HG03060 (cell line): Measurements from ENCODE around the gene BTBD6.

Experiments
- ATAC-seq: cut with Tn5 transposase; IDR thresholded peaks from one replicate; pipeline ENCODE4 v1.9.1; 2021; ENCODE audit warnings: low read depth, moderate number of reproducible peaks; ENCODE audit not compliant: unreplicated experiment

BTBD6 gene

DNA sequence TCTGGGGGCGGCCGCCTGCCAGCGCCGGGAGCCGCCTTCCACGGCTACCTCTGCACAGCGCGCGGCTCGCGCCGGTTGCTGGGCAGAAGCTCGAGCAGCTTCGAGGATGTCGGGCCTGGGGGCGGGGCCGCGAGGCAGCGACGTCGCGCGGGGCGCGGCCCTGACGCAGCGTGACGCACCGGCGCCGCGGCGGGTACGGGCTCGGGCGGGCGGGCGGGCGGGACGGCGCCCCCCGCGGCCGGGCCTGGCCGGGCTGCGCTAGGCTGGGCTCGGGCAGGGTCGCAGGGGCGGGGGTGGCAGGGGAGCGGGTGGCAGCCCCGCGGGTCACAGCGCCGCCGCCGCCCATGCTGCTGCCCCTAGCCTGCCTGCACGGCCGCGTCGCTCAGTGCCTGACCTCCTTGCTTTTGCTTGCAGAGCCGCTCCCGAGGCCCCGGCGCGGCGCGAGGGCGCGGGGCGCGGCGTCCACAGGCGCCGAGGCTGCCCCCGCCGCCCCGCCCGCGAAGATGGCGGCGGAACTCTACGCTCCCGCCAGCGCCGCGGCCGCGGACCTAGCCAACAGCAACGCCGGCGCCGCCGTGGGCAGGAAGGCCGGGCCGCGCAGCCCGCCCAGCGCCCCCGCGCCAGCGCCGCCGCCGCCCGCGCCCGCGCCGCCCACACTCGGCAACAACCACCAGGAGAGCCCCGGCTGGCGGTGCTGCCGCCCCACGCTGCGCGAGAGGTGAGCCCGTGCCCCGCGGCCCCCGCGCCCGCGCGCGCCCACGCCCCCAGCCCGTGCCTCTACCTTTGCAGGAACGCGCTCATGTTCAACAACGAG, at the start of gene BTBD6:
Gene BTBD6 (plus strand): TSS at position 166 of the 814 bp plus-strand sequence. CDS start 179 bp downstream, at position 345.
- peak; percentile 54 for ATAC-seq

DNA sequence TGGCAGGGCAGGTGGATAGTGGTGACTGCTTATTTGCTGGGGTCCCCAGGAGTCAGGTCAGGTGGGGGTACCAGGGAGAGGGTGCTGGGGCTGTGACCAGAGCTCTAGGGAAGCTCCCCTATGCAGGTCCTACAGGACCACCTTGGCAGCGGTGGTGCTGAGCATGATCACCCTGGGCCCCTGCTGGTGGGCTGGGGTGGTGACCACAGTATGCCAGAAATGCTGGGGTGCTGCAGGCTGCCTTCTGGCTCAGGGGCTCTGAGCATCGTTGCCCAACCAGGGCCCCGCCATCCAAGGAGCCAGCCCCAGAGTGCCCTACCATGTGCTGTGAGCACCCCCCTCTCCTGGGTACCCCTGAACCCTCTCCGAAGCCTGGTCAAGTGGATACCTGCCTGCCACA, 49.7 kb upstream of the BTBD6 start:
- ATAC-seq: no peak

DNA sequence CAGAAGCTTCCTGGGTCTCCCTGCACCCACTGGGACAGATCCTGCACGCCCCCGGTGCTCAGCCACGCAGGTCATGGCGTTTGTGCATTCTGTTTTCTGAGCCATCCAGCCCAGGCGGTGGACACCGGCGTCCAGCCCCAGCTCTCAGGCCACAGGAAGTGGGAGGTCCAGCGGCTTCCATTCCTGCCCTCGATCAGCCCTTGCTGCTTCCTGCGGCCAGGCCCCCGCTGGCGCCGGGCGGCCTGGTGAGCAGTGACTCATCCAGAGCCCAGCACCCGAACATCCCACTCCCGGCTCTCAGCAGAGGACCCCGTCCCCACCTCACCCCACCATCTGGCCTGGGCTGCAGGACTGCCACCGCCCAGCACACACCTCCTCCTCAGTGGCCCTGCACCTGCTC, 49.2 kb upstream of the BTBD6 start:
- ATAC-seq: no peak

DNA sequence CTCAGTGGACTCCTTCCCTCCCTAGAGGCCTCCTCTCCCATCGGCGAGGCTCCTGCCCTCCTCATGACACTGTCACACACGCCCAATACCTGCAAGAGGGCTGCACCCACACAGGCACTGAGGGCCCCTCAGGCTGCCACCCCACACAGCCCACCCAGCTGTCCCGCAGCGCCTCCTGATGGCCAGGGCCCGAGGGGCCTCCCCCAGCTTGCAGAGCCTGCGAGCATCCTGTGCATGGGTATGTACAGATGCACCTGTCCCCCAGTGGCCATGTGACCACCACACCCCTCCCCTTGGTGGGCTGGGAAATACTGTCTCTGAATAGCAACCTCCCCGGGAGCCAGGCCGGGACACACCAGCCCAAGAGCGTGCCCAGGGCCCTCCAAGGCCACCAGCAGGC, 48.3 kb upstream of the BTBD6 start:
- ATAC-seq: no peak

DNA sequence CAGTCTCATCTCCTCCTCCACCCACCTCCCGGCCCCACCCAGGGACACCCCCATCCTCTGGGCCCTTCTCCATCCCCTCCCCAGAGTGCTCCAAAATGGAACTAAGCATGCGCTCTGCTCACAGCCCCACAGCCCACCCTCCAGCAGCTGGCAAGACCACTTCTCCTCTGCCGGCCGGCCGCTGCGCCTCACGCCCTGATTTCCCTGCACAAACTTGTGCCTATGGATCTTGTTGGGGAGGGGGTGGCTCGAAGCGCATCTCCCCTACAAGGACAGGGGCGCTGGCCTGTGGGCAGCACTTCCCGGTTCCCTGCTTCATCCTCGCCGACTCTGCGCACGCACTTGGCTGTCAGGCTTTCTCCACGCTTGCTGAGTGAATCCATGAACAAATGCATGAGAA, 47.7 kb upstream of the BTBD6 start:
- no peak for ATAC-seq

DNA sequence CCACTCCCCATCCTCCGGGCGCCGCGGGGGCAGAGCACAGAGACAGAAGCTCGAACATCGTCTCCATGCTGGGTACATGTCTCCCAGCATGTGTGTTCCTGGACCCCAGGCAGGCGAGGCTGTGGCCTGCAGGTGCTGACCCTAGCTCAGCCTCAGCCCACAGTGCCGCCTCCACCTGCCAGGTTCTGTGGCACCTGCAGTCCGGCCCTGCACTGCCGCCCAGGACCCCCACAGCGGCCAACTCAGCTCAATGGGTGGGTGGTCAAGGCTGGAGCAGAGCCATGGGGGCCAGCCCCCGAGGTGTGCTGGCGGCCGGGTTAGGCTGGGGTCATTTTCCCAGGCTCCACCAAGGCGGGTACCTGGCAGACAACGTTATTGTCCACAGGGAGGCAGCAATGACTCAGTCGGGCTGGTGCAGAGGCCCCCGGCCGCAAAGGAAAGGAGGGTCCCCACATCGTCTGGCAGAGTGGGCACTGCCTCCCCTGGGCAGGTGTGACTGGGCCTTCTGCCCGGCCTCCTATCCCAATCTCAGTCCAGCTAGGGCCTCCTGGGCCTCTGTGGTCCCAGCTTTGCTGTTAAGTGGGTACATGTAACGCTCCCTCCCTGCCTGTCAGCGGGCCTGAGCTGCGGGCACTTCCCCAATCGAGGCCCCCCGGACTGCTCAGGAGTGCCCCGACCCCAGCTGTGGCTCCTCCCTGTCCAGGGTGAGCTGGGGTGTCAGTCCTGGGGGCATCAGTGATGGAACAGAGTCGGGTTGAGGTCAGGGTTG, 47.0 kb upstream of the BTBD6 start:
- ATAC-seq: no peak

DNA sequence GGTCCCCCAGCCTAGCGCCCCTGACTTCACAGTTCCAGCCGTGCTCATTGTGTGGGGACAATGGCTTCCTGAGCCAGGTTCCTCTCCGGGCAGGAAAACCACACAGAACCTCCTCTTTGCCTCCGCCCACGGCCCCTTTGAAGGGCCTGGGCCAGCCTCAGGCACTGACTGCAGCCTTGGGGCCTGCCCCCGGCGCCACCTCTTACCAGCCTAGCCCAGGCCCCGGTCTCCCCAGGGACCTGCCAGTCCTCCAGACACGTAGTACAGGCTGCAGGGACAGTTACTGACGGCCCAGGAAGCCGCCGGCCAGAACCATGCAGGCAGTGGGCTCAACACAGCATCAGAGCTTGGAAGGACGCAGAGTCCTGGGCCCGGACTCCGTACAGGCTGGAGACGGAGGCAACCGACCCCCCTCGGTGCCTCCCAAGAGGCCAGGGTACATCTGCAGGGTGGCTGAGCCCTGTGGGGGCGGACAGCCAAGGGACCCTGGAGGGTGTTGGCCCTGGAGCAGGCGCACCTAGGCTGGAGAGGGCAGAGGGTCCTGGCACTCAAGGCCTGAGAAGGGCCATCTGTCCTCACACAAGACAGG, 46.3 kb upstream of the BTBD6 start:
- no peak for ATAC-seq

DNA sequence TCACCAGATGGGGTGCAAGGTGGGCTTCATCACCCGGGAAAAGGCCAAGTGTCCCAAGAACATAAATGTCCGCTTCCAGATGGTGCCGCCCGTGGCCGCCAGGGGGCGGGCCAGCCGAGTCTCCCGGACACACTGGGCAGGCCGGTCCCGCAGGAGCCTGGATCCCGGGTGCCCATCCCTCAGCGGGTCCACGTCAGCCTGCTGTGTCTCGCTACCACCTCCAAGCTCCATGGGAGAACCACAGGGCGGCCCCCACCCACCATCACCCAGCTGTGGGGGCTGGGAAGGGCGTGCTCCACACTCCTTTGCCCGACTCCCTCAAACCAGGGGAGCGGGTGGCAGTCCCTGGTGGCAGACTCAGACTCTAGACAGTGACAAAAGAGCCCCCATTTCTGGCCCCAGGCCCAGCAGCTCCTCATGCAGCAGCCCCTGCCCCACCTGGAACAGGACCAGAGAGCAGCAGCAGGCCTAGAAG, 45.2 kb upstream of the BTBD6 start:
- ATAC-seq: no peak

DNA sequence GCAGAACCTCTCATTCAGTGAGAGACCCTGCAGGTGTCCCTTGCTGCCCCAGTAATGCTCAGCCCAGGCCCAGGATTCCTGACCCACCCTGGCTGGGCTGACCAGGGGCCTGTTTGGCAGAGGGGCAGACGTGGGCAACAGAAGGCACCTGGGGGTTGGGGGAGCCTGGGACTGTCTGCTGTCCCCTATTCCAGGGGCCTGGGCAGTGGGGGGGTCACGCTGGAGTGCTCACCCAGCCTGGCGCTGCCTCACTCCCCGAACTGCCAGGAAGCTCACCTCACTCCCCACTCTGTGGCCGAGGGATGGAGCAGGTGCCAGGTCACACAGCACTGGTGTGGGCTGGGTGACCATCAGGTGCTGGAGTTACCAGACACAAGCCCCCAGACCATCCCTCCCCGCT, 44.6 kb upstream of the BTBD6 start:
- no peak for ATAC-seq

DNA sequence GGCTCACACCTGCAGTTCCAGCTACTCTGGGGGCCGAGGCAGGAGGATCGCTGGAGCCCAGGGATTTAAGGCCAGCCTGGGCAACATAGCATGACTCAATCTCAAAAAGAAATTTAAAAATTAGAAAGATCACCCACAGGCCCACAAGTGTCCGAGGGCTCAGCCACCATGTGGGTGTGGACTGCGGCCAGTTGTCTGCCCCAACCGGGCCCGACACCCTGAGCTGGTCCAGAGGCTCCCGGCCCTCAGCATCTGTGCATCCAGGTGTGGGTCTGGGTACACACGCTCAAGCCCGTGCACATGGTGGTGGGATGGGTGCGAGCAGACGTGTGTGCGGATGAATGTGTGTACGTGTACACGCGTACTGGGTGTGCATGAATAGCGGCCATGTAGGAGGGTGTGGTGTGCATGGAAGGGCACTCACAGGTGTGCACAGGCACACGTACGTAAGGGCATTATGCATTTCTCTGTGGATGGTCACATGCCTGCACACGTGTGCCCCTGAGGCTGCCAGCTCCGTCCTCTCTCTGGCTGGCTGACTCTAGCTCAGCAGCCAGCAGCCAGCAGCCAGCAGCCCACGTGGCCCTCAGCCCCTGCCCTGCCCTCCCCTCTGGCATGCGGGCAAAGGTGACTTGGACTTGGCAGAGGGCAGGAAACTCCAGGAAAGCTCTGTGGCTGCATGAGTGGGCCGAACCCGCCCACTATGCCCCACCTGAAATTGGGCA, 44.0 kb upstream of the BTBD6 start:
- ATAC-seq: no peak

DNA sequence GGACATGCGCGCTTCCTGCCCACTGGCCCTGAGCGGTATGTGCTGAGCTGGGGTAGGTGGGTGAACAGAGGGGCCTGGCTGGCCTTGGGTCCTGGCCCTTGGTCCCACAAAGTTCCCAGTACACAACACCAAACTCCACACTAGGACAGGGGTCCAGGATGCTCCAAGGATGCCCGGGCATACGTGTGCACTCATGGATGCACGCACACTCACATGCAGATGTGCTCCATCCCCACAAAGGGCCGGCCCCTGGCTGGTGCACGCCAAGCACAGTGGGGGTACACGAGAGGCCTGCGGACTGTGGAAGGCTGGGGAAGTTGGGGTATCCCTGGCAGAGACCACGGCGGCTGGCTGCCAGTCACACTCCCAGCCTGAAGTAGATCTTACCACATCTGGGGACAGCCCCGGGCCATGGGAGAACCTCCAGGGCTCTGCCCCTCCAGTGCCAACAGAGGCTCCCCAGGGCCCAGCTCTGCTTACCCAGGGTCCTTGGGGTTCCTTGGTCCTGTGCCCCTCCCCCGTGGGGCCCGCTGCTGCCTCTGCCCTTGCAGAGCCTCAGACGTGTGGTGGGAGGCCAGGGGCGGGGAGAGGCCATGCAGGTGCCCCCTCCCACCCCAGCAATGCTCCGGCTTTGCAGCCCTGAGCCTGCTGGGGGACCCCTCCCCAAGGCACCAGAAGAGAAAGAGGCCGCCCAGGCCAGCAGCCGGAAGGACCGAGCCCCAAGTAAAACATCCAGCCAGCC, 43.2 kb upstream of the BTBD6 start:
- no peak for ATAC-seq

DNA sequence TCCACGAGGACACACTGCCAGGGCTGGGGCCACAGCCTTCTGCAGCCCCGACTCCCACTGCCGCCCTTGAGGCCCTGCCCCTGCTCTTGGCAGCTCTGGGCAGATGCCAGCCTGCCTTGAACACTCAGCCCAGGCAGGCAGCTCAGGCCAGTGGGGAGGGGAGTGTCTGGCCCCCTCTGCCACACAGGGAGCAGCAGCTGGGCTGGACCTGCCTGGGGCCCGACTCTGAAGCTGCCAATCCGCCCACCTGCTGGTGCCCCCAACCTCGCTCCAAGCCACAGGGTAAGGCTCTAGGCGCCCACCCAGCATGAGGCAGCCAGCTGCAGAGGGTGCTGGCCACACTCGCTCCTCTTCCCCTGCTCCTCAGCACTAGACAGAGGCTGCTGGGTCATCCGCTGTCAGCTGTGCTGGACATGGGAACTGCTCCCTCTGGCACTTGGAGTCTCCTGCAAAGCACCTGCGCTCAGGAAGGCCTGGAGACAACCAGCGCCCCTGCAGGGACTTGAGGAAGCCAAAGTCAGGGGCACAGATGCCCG, 42.6 kb upstream of the BTBD6 start:
- ATAC-seq: no peak

DNA sequence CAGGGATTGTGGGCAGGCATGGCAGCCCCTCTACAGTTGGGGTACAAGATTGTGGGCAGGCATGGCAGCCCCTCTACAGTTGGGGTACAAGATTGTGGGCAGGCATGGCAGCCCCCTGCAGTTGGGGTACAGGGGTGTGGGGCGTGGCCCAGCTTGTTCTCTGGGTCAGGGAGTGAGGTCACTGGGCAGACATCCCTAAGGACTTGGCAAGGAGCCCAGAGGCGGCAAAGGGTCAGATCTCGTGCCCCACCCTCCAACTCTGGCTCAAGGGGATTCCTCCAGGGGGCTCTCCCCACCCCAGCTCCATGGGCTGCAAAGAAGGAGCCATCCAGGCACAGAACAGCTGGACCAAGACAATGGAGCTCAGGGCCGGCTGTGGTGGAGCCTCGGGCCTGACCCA, 41.5 kb upstream of the BTBD6 start:
- ATAC-seq: no peak

DNA sequence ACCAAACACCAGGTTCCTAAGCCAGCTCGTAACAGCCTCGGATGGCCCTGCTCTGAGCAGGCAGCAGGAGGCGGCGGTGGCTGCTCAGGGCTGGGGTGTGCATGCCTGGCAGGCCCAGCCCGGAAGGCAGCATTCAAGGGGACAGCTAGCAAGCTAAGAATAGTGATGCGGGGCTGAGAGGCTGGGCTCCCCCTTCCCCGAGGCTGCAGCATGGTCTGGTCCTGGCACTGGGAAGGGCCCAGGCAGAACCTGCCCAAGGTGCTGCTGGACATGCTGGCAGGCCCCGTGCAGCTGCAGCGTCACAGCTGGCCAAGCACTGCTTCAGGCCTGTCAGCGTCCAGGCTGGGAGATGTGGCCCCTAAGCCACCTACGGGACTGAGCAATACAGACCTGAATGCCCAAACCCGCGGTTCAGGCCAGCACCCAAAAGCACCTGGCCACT, 40.9 kb upstream of the BTBD6 start:
- ATAC-seq: no peak

DNA sequence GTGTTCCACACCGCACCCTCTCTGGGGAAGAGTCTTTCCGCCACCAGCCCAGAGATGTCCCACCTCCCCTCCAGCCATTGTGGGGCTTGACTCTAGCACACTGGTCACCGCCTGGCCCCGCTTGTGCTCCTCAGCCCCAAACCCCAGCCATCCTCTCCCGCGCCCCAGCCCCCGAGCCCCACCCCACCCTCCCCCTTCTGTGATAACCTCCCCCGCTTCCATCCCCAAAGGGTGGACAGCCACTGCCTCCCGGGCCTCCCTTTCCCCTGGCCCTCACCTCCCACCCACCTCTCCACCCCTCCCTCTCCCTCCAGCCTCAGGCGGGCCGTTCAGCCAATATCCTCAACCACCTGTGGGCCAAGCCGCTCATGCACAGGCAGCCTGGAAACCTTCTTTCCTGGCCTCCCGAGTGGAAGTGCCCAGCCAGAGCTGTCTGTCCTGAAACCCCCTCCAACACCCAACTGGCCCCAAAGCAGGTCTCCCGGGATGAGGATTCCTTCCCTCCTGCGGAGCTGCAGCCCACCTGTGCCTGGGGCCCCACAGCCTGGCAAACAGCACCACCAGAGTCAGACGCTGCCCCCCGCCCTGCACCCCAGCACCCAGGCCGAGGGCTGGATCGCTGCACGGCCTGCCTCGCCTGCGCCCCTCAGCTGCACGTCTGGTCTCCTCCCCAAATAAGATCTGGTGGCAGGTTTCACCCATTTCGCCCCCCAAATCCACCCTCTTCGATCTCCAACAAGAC, 40.2 kb upstream of the BTBD6 start:
- ATAC-seq: no peak

DNA sequence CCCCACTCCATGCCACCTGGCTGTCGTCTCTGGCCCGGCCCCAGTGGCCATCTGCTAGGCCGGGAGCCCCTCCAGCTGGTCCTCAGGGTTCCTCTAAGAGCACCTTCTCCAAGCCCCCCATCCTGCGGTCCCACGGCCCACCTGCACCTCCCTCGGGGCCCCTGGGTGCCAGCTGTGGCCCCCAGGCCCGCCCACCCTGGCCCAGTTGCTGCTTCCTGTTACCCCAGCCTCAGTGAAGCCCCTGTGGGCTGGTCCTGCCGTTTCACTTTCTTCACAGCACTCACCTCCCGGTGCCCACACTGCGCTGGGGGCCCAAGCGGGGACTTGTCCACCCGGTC, 39.6 kb upstream of the BTBD6 start:
- ATAC-seq: no peak

DNA sequence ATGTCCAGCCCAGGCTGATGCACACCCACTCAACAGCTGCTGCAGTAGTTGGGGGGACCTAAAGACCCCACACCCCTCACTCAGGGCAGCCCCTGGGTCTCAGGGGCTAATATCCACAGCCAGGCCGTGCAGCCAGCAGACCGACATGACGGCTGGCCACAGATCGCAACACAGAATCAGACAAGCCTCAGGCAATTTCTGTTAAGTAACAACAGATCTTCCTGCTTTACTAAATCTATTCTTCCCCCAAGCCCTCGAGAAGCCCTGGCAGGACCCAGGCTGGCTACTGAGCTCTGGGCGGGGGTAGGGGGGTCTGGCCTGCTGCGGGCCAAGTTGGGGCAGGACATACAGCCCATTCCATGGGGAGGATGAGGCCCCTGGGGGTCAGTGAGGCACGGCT, 39.2 kb upstream of the BTBD6 start:
- ATAC-seq: no peak

DNA sequence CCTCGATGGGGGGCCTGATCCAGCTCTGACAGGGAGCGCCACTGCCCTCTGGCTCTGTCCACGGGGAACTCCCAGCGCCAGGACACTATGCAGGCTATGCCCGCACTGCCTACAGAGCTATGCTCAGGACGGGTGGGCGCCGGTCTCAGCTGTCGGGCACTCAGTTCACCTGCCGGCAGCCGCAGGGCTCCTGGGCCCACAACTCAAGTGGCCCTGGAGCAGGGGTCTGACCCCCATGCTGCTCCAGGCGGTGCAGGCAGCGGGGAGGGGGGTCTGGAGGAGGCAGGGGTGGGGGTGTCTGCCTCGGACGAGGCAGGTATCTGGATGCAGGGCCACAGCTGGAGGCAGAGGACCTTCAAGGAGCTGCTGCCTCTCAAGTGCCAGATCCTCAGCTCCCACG, 38.7 kb upstream of the BTBD6 start:
- ATAC-seq: no peak
